A549 (cell line): ENCODE measurements around the gene HPCA.

Source experiments
- CEBPB ChIP-seq, 2 experiments: fragments of >200 bp in 1 of 2; sonication (Bioruptor Twin) in 1 of 2; formaldehyde crosslinking in 1 of 2; IDR thresholded peaks; 2 replicates each; pipeline ENCODE4 v1.6.1; 2012 to 2016
- CTCF ChIP-seq: fragments of >200 bp; sonication (Bioruptor Twin); formaldehyde crosslinking; IDR thresholded peaks from 3 replicates; pipeline ENCODE4 v1.5.1; 2016
- EHMT2 ChIP-seq: fragments of 200-600 bp; sonication (generic); IDR thresholded peaks from 2 replicates; pipeline ENCODE4 v1.6.1; 2016; ENCODE audit warnings: antibody characterized with exemption, low read depth, mild to moderate bottlenecking, moderate library complexity
- HOXB5 ChIP-seq: fragments of 250-450 bp; sonication (Bioruptor Pico); IDR thresholded peaks from 2 replicates; pipeline ENCODE4 v1.5.0; 2020; ENCODE audit warnings: mild to moderate bottlenecking, moderate library complexity
- JUNB ChIP-seq: fragments of >200 bp; sonication (Bioruptor Twin); formaldehyde crosslinking; IDR thresholded peaks from 2 replicates; pipeline ENCODE4 v1.6.1; 2016
- MAFK ChIP-seq: fragments of 450-650 bp; IDR thresholded peaks from 2 replicates; pipeline ENCODE4 v1.6.1; 2014; ENCODE audit not compliant: partially characterized antibody
- MAZ ChIP-seq: fragments of 150-350 bp; IDR thresholded peaks from 2 replicates; pipeline ENCODE4 v1.6.1; 2014; ENCODE audit warnings: antibody characterized with exemption, low read depth, low read length, borderline replicate concordance
- NPAS2 ChIP-seq: fragments of 250-450 bp; sonication (Bioruptor Pico); IDR thresholded peaks from 2 replicates; pipeline ENCODE4 v1.8.0; 2022; ENCODE audit warnings: mild to moderate bottlenecking, moderate library complexity, borderline replicate concordance
- POLR2A ChIP-seq: IDR thresholded peaks from 2 replicates; pipeline ENCODE4 v1.6.1; 2012; ENCODE audit warnings: mild to moderate bottlenecking, low read length
- RCOR1 ChIP-seq: fragments of 150-350 bp; IDR thresholded peaks from 2 replicates; pipeline ENCODE4 v1.6.1; 2014; ENCODE audit warnings: antibody characterized with exemption, low read length, low read depth

DNA sequence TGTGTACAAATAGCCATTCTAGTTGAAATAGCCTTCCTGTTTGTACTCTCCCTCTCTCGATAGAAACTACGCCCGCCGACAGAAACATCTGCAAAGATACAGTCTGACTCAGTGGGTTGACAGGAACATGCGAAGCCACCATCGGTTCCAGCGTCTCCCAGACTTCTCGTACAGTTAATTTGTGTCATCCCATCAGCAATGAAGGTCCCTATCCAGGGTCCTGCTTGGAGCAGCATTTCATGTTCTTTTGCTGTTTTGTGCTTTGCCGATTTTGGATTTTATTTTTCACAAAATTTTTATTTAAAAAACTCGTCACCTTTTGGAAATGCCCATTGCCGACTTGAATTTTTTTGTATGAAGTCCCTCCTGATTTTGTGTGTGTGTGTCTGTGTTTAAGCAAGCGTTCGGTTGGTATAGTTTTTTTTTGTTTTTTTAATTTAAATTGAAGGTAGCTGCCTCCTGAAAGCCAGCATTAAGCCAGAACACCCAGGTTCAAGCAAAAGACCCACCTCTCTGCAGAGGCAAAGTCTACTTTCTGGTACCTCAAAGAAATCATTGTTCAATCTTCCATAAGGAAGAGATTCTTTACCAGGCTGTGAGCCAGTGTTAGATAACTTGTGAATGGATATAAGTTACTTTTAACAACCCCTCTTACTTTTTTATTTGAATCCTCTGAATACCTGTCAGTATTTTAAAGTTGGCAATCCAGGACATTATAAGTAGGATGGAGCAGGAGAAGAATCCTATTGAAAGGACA, 30.3 kb upstream of the HPCA start:
- TF ChIP-seq HOXB5 (no peak), CTCF (no peak), JUNB (no peak), NPAS2 (CRISPR knock-in tag) (no peak), EHMT2 (no peak), RCOR1 (no peak), MAZ (no peak), CEBPB (IDR thresholded peaks at IDR 0.05) (no peak), POLR2A (no peak), MAFK (no peak)
